ENCODE results near the gene PCBD1.

DNA sequence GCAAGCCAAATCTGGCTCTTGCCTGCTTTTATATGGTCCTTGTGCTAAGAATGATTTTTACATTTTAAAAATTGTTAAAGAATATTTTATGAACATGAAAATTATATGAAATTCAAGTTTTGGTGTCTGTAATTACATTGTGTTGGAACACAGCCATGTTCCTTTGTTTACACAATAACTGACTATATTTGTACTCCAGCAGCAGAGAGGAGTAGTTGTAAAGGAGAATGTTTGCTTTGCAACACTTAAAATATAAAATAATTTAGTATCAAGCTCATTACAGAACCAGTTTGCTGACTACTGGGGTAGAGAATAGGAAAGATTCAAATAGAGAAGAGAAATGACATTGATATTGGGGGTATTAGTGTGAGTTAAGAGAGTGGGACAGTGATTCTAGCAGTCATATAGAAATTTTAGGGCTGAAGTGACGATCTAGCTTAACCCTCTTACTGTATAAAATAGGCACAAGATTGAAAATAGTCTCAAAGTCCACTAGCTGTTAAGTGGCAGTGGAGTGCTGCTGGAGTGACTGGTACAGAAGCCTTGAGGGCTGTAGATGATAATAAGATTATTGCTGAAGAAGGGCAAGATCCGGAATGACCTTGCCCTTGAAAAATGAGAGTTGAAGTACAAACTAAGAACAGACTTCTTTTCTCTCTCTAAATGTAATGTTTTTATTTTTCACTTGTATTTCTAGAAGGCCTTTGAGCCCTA lies 44.4 kb downstream of the PCBD1 start:
- TF ChIP-seq, protein P1, sequence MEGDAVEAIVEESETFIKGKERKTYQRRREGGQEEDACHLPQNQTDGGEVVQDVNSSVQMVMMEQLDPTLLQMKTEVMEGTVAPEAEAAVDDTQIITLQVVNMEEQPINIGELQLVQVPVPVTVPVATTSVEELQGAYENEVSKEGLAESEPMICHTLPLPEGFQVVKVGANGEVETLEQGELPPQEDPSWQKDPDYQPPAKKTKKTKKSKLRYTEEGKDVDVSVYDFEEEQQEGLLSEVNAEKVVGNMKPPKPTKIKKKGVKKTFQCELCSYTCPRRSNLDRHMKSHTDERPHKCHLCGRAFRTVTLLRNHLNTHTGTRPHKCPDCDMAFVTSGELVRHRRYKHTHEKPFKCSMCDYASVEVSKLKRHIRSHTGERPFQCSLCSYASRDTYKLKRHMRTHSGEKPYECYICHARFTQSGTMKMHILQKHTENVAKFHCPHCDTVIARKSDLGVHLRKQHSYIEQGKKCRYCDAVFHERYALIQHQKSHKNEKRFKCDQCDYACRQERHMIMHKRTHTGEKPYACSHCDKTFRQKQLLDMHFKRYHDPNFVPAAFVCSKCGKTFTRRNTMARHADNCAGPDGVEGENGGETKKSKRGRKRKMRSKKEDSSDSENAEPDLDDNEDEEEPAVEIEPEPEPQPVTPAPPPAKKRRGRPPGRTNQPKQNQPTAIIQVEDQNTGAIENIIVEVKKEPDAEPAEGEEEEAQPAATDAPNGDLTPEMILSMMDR (conservative IDR thresholded peaks at IDR 0.05): no peak
- no peak for TF ChIP-seq ZFX (IDR thresholded peaks at IDR 0.05)

All from C4-2B (cell line).